GM23338 (cell line): ENCODE data around the gene C15orf62. TPM values are rescaled to one million over a fixed set of nuclear protein-coding genes. Genes with fewer than 3 reads are reported as not detected.

Experiments used
- ATAC-seq: fragments of 200-7000 bp; cut with Tn5 transposase; 3 replicates; pipeline ENCODE4 v1.9.1; 2020
- DNase-seq: peaks from one replicate; pipeline ENCODE4 v3.0.0-alpha.2; 2015; ENCODE audit warnings: low spot score
- H2AFZ ChIP-seq: fragments of 200-600 bp; sonication (generic); 2 replicates; pipeline ENCODE4 v1.8.0; 2016; ENCODE audit warnings: antibody characterized with exemption, mild to moderate bottlenecking, moderate library complexity
- H3F3A ChIP-seq: fragments of 200-600 bp; sonication (generic); replicated peaks from 2 replicates; pipeline ENCODE4 v1.8.0; 2017; ENCODE audit warnings: antibody characterized with exemption, mixed run types, low read depth
- H3K27ac ChIP-seq: fragments of 200-600 bp; sonication (generic); 2 replicates; pipeline ENCODE4 v1.6.1; 2016; ENCODE audit warnings: low read depth
- H3K27me3 ChIP-seq: fragments of 200-600 bp; sonication (generic); 2 replicates; pipeline ENCODE4 v1.8.0; 2016; ENCODE audit warnings: mild to moderate bottlenecking, mixed run types, moderate library complexity; ENCODE audit not compliant: insufficient read depth
- H3K36me3 ChIP-seq: fragments of 200-600 bp; sonication (generic); 2 replicates; pipeline ENCODE4 v1.8.0; 2016; ENCODE audit warnings: mild to moderate bottlenecking; ENCODE audit not compliant: insufficient read depth
- H3K4me1 ChIP-seq: fragments of 200-600 bp; sonication (generic); 2 replicates; pipeline ENCODE4 v1.8.0; 2016; ENCODE audit warnings: mild to moderate bottlenecking, moderate library complexity; ENCODE audit not compliant: insufficient read depth
- H3K4me2 ChIP-seq: fragments of 200-600 bp; sonication (generic); 2 replicates; pipeline ENCODE4 v1.7.1; 2017; ENCODE audit warnings: mixed run types
- H3K4me3 ChIP-seq: fragments of 200-600 bp; sonication (generic); 2 replicates; pipeline ENCODE4 v1.6.1; 2016; ENCODE audit warnings: mixed run types
- H3K79me2 ChIP-seq: fragments of 200-600 bp; sonication (generic); replicated peaks from 2 replicates; pipeline ENCODE4 v1.8.0; 2017; ENCODE audit warnings: mild to moderate bottlenecking; ENCODE audit not compliant: insufficient read depth
- H3K9me2 ChIP-seq: fragments of 200-600 bp; sonication (generic); 2 replicates; pipeline ENCODE4 v1.8.0; 2017; ENCODE audit not compliant: insufficient read depth
- H4K20me1 ChIP-seq: fragments of 200-600 bp; sonication (generic); replicated peaks from 2 replicates; pipeline ENCODE4 v1.8.0; 2017; ENCODE audit warnings: mild to moderate bottlenecking; ENCODE audit not compliant: insufficient read depth
- H3K27ac Mint-ChIP-seq: 2 replicates; pipeline ENCODE4 v1.8.0; 2020; ENCODE audit warnings: inconsistent platforms, mild to moderate bottlenecking, moderate library complexity, mixed read lengths
- H3K27me3 Mint-ChIP-seq: 3 replicates; pipeline ENCODE4 v1.8.0; 2022; ENCODE audit warnings: low read depth, mild to moderate bottlenecking, moderate library complexity, mixed read lengths, inconsistent platforms; ENCODE audit not compliant: insufficient read depth, poor library complexity
- H3K36me3 Mint-ChIP-seq: 3 replicates; pipeline ENCODE4 v1.8.0; 2021; ENCODE audit warnings: low read depth, mild to moderate bottlenecking, inconsistent platforms, moderate library complexity, mixed read lengths
- H3K4me1 Mint-ChIP-seq: 3 replicates; pipeline ENCODE4 v1.8.0; 2020; ENCODE audit warnings: mild to moderate bottlenecking, inconsistent platforms, mixed read lengths
- H3K4me3 Mint-ChIP-seq: 3 replicates; pipeline ENCODE4 v1.8.0; 2021; ENCODE audit warnings: moderate library complexity, mild to moderate bottlenecking, inconsistent platforms, mixed read lengths
- H3K9me3 Mint-ChIP-seq: 3 replicates; pipeline ENCODE4 v1.8.0; 2020; ENCODE audit warnings: moderate library complexity, mild to moderate bottlenecking, inconsistent platforms, mixed read lengths
- CREB1 ChIP-seq: fragments of 250-450 bp; sonication (Bioruptor Pico); IDR thresholded peaks from 2 replicates; pipeline ENCODE4 v1.5.0; 2020; ENCODE audit warnings: low read depth, mild to moderate bottlenecking, moderate library complexity
- CTCF ChIP-seq, 2 experiments: fragments of 200-600 bp in 1 of 2; sonication (generic) in 1 of 2; conservative IDR thresholded peaks; 2 replicates each; pipeline versions ENCODE4 v1.5.1 to v1.6.1; 2016 to 2017; ENCODE audit warnings: antibody characterized with exemption in 2 of 2, low read depth in 2 of 2, mild to moderate bottlenecking in 2 of 2, moderate library complexity in 1 of 2
- EZH2 ChIP-seq: fragments of 200-600 bp; sonication (generic); IDR thresholded peaks from one replicate; pipeline ENCODE4 v1.8.0; 2017; ENCODE audit warnings: antibody characterized with exemption, mild to moderate bottlenecking, low read depth; ENCODE audit not compliant: unreplicated experiment
- EZH2phosphoT487 ChIP-seq: fragments of 200-600 bp; sonication (generic); IDR thresholded peaks from one replicate; pipeline ENCODE4 v1.8.1; 2018; ENCODE audit warnings: antibody characterized with exemption; ENCODE audit not compliant: unreplicated experiment
- JUNB ChIP-seq: IDR thresholded peaks from one replicate; pipeline ENCODE4 v1.6.1; 2016; ENCODE audit warnings: antibody characterized with exemption; ENCODE audit not compliant: unreplicated experiment
- NANOG ChIP-seq: IDR thresholded peaks from 2 replicates; pipeline ENCODE4 v1.6.1; 2016; ENCODE audit warnings: antibody characterized with exemption, borderline replicate concordance
- POLR2AphosphoS5 ChIP-seq: IDR thresholded peaks from 2 replicates; pipeline ENCODE4 v1.6.1; 2016; ENCODE audit warnings: antibody characterized with exemption, low read depth
- STAT1 ChIP-seq: IDR thresholded peaks from one replicate; pipeline ENCODE4 v1.6.1; 2016; ENCODE audit warnings: antibody characterized with exemption; ENCODE audit not compliant: unreplicated experiment
- ZNF114 ChIP-seq: fragments of 250-450 bp; sonication (Bioruptor Pico); IDR thresholded peaks from 2 replicates; pipeline ENCODE4 v1.5.0; 2020; ENCODE audit warnings: mild to moderate bottlenecking, moderate library complexity
- ZNF331 ChIP-seq: fragments of 250-450 bp; sonication (Bioruptor Pico); IDR thresholded peaks from 2 replicates; pipeline ENCODE4 v1.5.0; 2020; ENCODE audit warnings: low read depth, mild to moderate bottlenecking, moderate library complexity
- ZNF462 ChIP-seq: fragments of 250-450 bp; sonication (Bioruptor Pico); IDR thresholded peaks from 2 replicates; pipeline ENCODE4 v1.5.0; 2020; ENCODE audit warnings: mild to moderate bottlenecking, moderate library complexity
- polyA plus RNA-seq: library from polyadenylated mRNA; unstranded; fragments of >200 nt; fragmentation: Nextera tagmentation; extraction: Ambion mirVana; gene quantifications from 2 replicates; pipeline ENCODE4 v1.2.1, GENCODE V29; 2016
- total RNA-seq: library from RNA; depleted of rRNA; stranded (reverse); fragments of >200 nt; shearing (Covaris generic); gene quantifications from 2 replicates; pipeline ENCODE4 v1.2.3, GENCODE V29; 2014
- TF ChIP-seq, protein P1 (sequence below): IDR thresholded peaks from 2 replicates; pipeline ENCODE4 v1.6.1; 2016; ENCODE audit warnings: antibody characterized with exemption

Gene C15orf62
- total and polyA plus RNA-seq, 2 experiments from 2014 or later = 0.16 to 0.80 TPM

GRCh38 chr15:40754574-40754882, 15.3 kb upstream of the C15orf62 start (continued):
- TF ChIP-seq STAT1 (no peak), ZNF462 (no peak), POLR2AphosphoS5 (no peak), JUNB (no peak), ZNF114 (CRISPR knock-in tag) (no peak)
- TF ChIP-seq, protein P1, sequence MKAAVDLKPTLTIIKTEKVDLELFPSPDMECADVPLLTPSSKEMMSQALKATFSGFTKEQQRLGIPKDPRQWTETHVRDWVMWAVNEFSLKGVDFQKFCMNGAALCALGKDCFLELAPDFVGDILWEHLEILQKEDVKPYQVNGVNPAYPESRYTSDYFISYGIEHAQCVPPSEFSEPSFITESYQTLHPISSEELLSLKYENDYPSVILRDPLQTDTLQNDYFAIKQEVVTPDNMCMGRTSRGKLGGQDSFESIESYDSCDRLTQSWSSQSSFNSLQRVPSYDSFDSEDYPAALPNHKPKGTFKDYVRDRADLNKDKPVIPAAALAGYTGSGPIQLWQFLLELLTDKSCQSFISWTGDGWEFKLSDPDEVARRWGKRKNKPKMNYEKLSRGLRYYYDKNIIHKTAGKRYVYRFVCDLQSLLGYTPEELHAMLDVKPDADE = no peak

- peak within 1 kb of the TSS; percentile 89 for H3K4me3 Mint-ChIP-seq
- H3K9me3 Mint-ChIP-seq = no peaks in the 10 kb centered on the region
- peaks cover 24% of the 10 kb centered on the region for H3K79me2 ChIP-seq
- no peaks in the 10 kb centered on the region for H3K9me2 ChIP-seq
- H2AFZ ChIP-seq = peak within 1 kb of the TSS; percentile 97
- H3K36me3 ChIP-seq = no peaks in the 10 kb centered on the region; the same call in 1 of the 2 replicates
- peak within 1 kb of the TSS; percentile 99 for H3K27ac ChIP-seq
- peaks cover 4% of the 10 kb centered on the region for H3K27me3 Mint-ChIP-seq
- DNase-seq (peak; percentile 95), ATAC-seq (peak; percentile 92)
- peak within 1 kb of the TSS; percentile 93 for H3K4me2 ChIP-seq
- peaks cover 7% of the 10 kb centered on the region for H3K36me3 Mint-ChIP-seq
- peaks cover 16% of the 10 kb centered on the region for H3K4me1 Mint-ChIP-seq
- 0 out of 2 replicates have a peak, but pooled peaks cover 3% of the 10 kb centered on the region for H3F3A ChIP-seq
- H4K20me1 ChIP-seq = no peaks in the 10 kb centered on the region
- no peaks in the 10 kb centered on the region for H3K27me3 ChIP-seq
- H3K4me3 ChIP-seq = peak within 1 kb of the TSS; percentile 98
- no peaks in the 10 kb centered on the region; the same call in 1 of the 2 replicates for H3K4me1 ChIP-seq
- peak within 1 kb of the TSS; percentile 99 for H3K27ac Mint-ChIP-seq
- TF ChIP-seq CREB1 (CRISPR knock-in tag) (peak; percentile 99), EZH2phosphoT487 (no peak), ZNF114 (CRISPR knock-in tag) (no peak), JUNB (no peak), STAT1 (no peak), ZNF331 (CRISPR knock-in tag) (no peak), NANOG (no peak), CTCF (conservative IDR thresholded peaks at IDR 0.05; ENCODE audit: low read depth in 2 of 2) (no peak), EZH2 (no peak), POLR2AphosphoS5 (peak; percentile 94)
- TF ChIP-seq, protein P1 = peak; percentile 35; the same call in 1 of the 2 replicates
Measured at GRCh38 chr15:40754883-40755811, 14.6 kb upstream of the C15orf62 start, which contains the start of gene RMDN3. TSS of gene RMDN3 (minus strand) at chr15:40755254. CDS start at chr15:40754783, 471 bp downstream.
